Kasumi-1 (cell line): Measurements from ENCODE around the gene TDRD9.

Experiments
- DNase-seq, 2 experiments: peaks; one replicate each; lab custom pipeline; 2025; lab: John Stamatoyannopoulos, UW

TDRD9 gene

DNA sequence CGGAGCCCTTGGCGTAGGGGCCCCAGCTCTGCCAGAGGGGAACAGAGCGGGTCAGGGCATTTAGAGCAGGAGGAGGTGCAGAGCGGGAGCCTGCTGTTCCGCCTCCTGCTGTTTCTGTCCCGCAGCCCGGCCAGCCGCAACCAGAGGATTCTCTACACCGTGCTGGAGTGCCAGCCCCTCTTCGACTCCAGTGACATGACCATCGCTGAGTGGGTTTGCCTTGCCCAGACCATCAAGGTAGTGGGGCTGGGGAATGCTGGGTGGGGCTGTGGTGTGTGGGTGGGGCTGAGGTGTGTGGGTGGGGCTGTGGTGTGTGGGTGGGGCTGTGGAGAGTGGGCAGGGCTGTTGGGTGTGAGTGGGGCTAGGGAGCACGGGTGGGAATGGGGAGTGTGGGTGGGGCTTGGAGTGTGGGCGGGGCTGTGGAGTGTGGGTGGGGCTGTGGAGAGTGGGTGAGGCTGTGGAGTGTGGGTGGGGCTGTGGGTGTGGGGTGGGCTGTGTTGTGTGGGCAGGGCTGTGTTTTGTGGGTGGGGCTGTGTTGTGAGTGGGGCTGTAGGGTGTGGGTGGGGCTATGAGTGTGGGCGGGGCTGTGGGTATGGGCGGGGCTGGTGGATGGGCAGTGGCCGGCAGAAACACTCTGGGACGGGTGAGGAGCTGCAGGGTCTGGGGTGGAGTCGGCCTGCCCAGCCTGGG is 165.3 kb downstream of the TDRD9 start:
- no peak for DNase-seq

GRCh38 chr14:104094056-104094708 is 165.9 kb downstream of the TDRD9 start:
- DNase-seq = no peak

DNA sequence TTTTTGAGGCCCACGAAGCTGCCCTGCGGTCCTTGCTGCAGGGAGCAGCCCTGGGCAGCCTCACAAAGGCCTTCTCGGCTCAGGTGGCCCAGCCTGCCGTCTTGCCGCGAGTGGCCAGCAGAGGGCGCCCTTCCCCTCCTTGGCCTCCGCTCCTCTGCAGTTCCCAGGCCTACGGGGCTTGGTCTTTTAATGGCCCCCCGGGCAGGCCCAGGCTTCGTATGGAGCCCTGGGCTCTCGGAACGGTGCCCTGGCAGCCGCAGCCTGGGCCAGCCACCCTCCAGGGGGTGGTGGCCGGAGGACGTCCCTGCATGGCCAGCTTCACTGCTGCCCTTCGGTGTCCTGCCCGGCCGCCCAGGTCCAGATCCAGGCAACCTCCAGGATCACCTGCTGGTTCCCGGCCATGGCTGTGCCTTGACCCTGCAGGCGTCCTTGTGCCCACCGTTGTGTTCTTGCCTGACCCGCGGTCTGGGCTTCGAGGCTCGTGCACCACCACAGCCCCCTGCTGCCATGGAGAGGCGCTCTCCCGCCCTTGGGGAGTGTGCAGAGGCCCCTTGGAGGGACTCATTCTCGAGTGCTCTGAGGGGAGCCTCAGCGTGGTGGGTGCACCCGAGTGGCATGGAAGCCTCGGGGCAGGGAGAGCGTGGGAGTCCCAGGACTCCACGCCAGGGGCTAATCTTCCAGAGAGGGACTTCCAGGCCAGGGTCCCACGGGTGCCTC is 166.6 kb downstream of the TDRD9 start:
- peak; percentile 20 to 41 for DNase-seq

- DNase-seq = no peak
Measured at GRCh38 chr14:104095426-104096310, 167.4 kb downstream of the TDRD9 start.

DNA sequence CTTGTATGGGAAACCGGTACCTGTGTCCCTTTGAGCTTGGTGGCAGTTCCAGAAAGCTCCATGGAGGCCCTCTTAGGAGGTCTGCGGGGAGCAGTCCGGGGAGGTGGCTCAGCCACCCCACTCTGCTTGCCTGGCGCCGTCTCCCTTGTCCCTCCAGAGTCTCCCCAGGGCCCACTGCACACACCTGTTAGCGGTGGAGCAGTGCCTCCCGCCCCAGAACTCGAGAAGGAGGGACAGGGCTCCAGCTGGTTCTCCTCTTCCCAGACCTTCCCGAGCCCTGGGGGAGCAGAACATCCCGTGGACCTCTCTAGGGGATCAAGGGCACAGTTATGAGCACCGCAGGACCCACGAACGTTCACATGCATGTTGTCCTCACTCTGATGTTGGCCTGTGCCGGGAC is 168.1 kb downstream of the TDRD9 start:
- DNase-seq = no peak

GRCh38 chr14:104096751-104097700 is 168.8 kb downstream of the TDRD9 start:
- DNase-seq = no peak

DNA sequence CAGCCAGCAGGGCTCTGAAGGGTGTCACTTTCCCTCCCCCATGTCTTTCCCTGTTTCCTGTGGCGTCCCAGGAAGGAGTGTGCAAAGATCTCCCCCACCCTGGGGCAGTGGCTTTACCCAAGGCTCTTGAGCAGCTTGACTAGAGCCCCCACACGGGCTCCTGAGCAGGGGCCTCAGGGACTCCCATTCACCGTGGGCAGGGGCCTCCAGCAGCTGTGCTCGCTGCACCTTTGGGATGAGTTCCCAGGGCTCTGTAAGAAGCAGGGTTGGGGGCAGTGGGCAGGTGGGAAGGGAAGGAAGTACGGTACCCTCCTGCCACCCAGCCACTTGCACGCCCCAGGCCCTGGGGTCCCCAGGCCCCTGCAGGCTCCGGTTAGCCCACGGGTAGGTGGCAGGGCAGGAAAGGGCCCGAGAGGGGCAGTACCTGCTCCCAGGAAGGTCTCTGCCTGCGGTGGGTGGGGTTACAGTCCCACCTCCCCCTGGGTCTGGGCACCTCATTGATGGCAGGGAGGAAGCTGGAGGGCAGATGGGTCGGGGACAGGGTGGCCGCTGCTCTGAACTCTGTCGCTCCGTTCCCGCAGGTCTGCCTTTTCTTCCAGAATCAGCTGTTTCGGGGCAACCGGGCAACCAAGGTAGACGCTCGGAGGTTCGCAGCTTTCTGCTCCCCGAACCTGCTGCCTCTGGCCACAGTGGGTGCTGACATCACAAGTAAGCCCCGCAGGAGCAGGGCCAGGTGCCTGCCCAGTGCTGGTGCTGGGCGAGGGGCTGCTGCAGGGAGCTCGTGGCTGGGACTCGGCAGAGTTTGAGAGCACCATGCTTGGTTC is 170.2 kb downstream of the TDRD9 start:
- no peak for DNase-seq

DNA sequence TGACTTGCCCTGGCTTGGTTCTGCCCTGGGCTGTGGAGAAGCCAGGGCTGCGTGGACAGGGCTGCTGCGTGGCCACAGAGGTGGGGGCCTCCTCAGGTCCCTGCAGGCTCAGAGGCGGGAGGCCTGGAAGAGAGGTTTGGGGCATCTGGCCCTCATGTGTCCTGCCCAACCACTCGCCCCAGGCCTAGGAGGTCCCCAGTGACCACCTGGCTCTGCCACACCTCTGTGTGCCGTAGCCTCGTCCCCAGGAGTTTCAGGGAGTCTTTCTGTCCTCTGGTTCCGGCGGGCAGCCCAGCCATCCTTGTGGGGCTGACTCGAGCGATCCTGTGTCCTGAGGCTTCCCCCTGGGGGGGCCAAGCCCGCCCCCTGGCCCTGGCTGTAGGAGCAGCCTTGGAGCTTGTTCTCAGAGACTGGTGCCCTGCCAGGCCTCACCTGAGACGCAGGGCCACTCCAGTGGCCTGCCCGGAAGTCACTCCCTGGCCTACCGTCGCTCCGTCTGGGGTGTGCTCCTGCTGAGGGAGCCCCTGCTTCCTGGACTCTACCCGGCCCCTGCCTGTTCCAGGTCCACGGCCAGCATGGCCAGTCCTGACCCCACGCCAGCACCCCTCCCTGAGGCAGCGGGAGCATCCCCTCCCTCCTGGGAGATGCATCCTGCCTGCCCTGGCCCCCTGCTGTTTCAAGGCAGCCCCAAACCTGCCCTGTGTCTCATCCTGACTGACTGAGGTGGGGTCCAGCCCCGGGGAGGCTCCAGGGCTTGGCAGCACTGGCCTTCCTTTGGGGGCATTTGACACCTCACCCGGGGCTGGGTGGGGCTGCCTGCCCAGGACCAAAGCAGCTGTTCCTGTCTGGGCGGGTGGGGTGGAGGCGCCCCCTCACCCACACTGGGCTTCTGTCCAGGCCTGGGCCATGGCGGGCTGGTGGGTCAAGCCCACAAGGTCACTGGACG is 171.1 kb downstream of the TDRD9 start:
- no peak for DNase-seq

GRCh38 chr14:104100171-104101085 is 172.2 kb downstream of the TDRD9 start:
- no peak for DNase-seq

DNA sequence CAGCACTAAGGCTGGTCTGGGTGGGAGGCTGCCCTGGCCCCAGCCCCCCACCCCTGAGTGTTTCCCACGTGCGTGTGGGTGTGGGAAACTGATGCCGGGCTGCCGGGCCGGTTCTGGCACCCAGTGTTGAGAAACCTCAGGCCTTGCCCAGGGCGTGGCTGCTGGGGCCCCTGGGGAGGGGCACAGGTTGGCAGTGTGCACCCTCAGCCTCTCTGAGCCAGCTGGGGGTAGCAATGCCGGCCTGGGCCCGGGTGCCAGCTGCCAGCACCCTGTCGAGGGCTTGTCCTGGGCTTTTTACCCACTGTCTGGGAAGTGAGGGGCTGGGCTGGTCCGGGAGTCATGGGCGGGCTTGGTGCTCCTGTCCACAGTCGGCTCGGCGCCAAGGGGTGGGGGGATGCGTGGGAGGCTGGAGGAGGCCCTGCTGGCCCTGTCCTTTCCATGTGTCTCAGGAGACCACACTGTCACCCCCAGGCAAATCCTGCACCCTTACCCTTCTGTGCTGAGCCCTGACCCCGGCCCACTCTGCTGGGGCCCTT is 172.9 kb downstream of the TDRD9 start:
- no peak for DNase-seq

- DNase-seq = no peak
Measured at GRCh38 chr14:104101651-104102281, 173.5 kb downstream of the TDRD9 start.
